Endothelial cell (in vitro differentiated cells): ENCODE results near the gene CEBPZOS. TPM values are rescaled to one million over a fixed set of nuclear protein-coding genes. Genes with fewer than 3 reads are reported as not detected.
"Not testable (repeated sequence)": the region's sequence is repeated elsewhere in the genome, so short reads cannot be mapped to it uniquely, and the experiment has no call there.

Experiments
- DNase-seq: peaks from one replicate; pipeline ENCODE4 v3.0.0; 2021; ENCODE audit warnings: low spot score
- H3K27ac Mint-ChIP-seq: one replicate; pipeline ENCODE4 v1.8.0; 2021; ENCODE audit warnings: mixed read lengths, inconsistent platforms; ENCODE audit not compliant: unreplicated experiment
- H3K27me3 Mint-ChIP-seq: one replicate; pipeline ENCODE4 v1.8.0; 2021; ENCODE audit warnings: mild to moderate bottlenecking, moderate library complexity, mixed read lengths, inconsistent platforms; ENCODE audit not compliant: unreplicated experiment
- H3K36me3 Mint-ChIP-seq: one replicate; pipeline ENCODE4 v1.8.0; 2021; ENCODE audit warnings: mild to moderate bottlenecking, low read depth, mixed read lengths, inconsistent platforms; ENCODE audit not compliant: unreplicated experiment
- H3K4me1 Mint-ChIP-seq: one replicate; pipeline ENCODE4 v1.8.0; 2021; ENCODE audit warnings: mild to moderate bottlenecking, mixed read lengths, inconsistent platforms; ENCODE audit not compliant: unreplicated experiment
- H3K4me3 Mint-ChIP-seq: one replicate; pipeline ENCODE4 v1.8.0; 2021; ENCODE audit warnings: mild to moderate bottlenecking, mixed read lengths, inconsistent platforms; ENCODE audit not compliant: unreplicated experiment
- H3K9me3 Mint-ChIP-seq: one replicate; pipeline ENCODE4 v1.8.0; 2021; ENCODE audit warnings: mixed read lengths, inconsistent platforms; ENCODE audit not compliant: unreplicated experiment
- CTCF ChIP-seq: fragments of 200-600 bp; sonication (generic); IDR thresholded peaks from one replicate; pipeline ENCODE4 v1.5.0; 2021; ENCODE audit warnings: antibody characterized with exemption; ENCODE audit not compliant: unreplicated experiment
- total RNA-seq: library from RNA; stranded (reverse); fragmentation: NEBNext Ultra II Directional; extraction: Animal tissue kit (Norgen Biotek cat#: 25700); gene quantifications from one replicate; pipeline ENCODE4 v1.2.1, GENCODE V29; 2021; ENCODE audit not compliant: unreplicated experiment

CEBPZOS gene
- total RNA-seq, 1 donor from 2014 or later = 18.5 TPM

GRCh38 chr2:37190290-37190689, 6.0 kb upstream of the CEBPZOS start:
- Mint-ChIP-seq H3K4me3 (no peak overlapping the region), H3K27me3 (peaks cover 4% of the 10 kb centered on the region), H3K4me1 (no peaks in the 10 kb centered on the region), H3K9me3 (no peaks in the 10 kb centered on the region), H3K36me3 (no peaks in the 10 kb centered on the region), H3K27ac (no peak overlapping the region)
- TF ChIP-seq CTCF = no peak
- no peak for DNase-seq

GRCh38 chr2:37191253-37191652, 5.0 kb upstream of the CEBPZOS start:
- no peak overlapping the region for H3K27ac Mint-ChIP-seq
- H3K27me3 Mint-ChIP-seq = peaks cover 6% of the 10 kb centered on the region
- no peaks in the 10 kb centered on the region for H3K9me3 Mint-ChIP-seq
- no peak for TF ChIP-seq CTCF
- H3K4me1 Mint-ChIP-seq = no peaks in the 10 kb centered on the region
- H3K4me3 Mint-ChIP-seq = no peak overlapping the region
- no peak for DNase-seq
- peaks cover 2% of the 10 kb centered on the region for H3K36me3 Mint-ChIP-seq

- H3K4me1 Mint-ChIP-seq = no peaks in the 10 kb centered on the region
Observed at GRCh38 chr2:37191747-37192146, 4.5 kb upstream of the CEBPZOS start.

GRCh38 chr2:37192551-37192950, 3.7 kb upstream of the CEBPZOS start:
- H3K4me1 Mint-ChIP-seq = peaks cover 4% of the 10 kb centered on the region
- peaks cover 4% of the 10 kb centered on the region for H3K36me3 Mint-ChIP-seq
- no peak overlapping the region for H3K4me3 Mint-ChIP-seq
- DNase-seq = no peak
- no peak overlapping the region for H3K27ac Mint-ChIP-seq
- H3K27me3 Mint-ChIP-seq = peaks cover 8% of the 10 kb centered on the region
- no peak for TF ChIP-seq CTCF
- H3K9me3 Mint-ChIP-seq = no peaks in the 10 kb centered on the region

More at GRCh38 chr2:37191747-37192146, 4.5 kb upstream of the CEBPZOS start:
- no peak for DNase-seq
- Mint-ChIP-seq H3K4me3 (no peak overlapping the region), H3K36me3 (peaks cover 4% of the 10 kb centered on the region), H3K27me3 (peaks cover 8% of the 10 kb centered on the region), H3K27ac (no peak overlapping the region), H3K9me3 (no peaks in the 10 kb centered on the region)
- TF ChIP-seq CTCF = no peak

GRCh38 chr2:37195862-37196319, 405 bp upstream of the CEBPZOS start:
- H3K36me3 Mint-ChIP-seq, H3K27me3 Mint-ChIP-seq, H3K9me3 Mint-ChIP-seq, H3K4me1 Mint-ChIP-seq, DNase-seq: not testable (repeated sequence)
- peak overlapping the region; percentile 99 for H3K4me3 Mint-ChIP-seq
- peak overlapping the region; percentile 88 for H3K27ac Mint-ChIP-seq
